A549 treated with ZK216348 at 1 μM for 4 hours (cell line): ENCODE results near the gene HGD. TPM values are rescaled to one million over a fixed set of nuclear protein-coding genes. Genes with fewer than 3 reads are reported as not detected.

ENCODE experiments used
- total RNA-seq: library from RNA; stranded (reverse); fragments of 200-300 nt; extraction: Qiagen RNA extraction; gene quantifications from 5 replicates; pipeline ENCODE4 v1.2.3, GENCODE V29; 2022; ENCODE audit warnings: low read depth

The HGD gene
- total RNA-seq, result 15.7 to 20.7 TPM (median 20.0 TPM) in 5 replicates

GRCh38 chr3:120682095-120682681 lies at the start of gene HGD:
Gene HGD (minus strand): TSS chr3:120682239. CDS start chr3:120682111, 128 bp downstream.

GRCh38 chr3:120596116-120596852 lies 85.8 kb downstream of the HGD start, which contains the start of gene NDUFB4:
Gene NDUFB4 (plus strand): TSS chr3:120596336. CDS start chr3:120596360, 24 bp downstream.

Other genes starting within 250 kb of the HGD start
- 40.6 to 76.2 TPM (median 67.2 TPM) in 5 replicates for gene FSTL1, start 231.2 kb downstream of the HGD start, total RNA-seq
- 193 to 412 TPM (median 222 TPM) in 5 replicates for gene NDUFB4, start 85.9 kb downstream of the HGD start, total RNA-seq
- 15.2 to 25.5 TPM (median 18.6 TPM) in 5 replicates for gene RABL3, start 60.3 kb upstream of the HGD start, total RNA-seq
- gene GTF2E1, start 60.5 kb upstream of the HGD start, total RNA-seq, result 8.6 to 20.0 TPM (median 12.9 TPM) in 5 replicates
- gene STXBP5L, start 226.0 kb upstream of the HGD start, total RNA-seq, result not detected in 5 replicates